ENCODE results near the gene SOHLH2. TPM values are rescaled to one million over a fixed set of nuclear protein-coding genes. Genes with fewer than 3 reads are reported as not detected.

Gene SOHLH2
- total RNA-seq, 2 donors from 2014 or later = 0.79 TPM; not detected in 1

GRCh38 chr13:36192166-36192565 is 22.2 kb downstream of the SOHLH2 start:
- no peak for DNase-seq (ENCODE audit: low spot score)
- intact Hi-C loops (cut with DNase I) = loop anchor here in 1 of 2 donors (10.0 kb wide), 1 partner anchor 107 kb away; no protein-coding TSS in a partner anchor

- intact Hi-C loops (cut with DNase I) = loop anchor here in 1 of 2 donors (10.0 kb wide), 1 partner anchor 106 kb away; no protein-coding TSS in a partner anchor
- no peak for DNase-seq (ENCODE audit: low spot score)
These were observed 23.6 kb downstream of the SOHLH2 start for GRCh38 chr13:36190771-36191170.

- intact Hi-C loops (cut with DNase I) = no loop called here
These were observed 25.9 kb downstream of the SOHLH2 start for GRCh38 chr13:36188441-36188840.

GRCh38 chr13:36183901-36184300 is 30.5 kb downstream of the SOHLH2 start:
- intact Hi-C loops (cut with DNase I) = no loop called here
- no peak for DNase-seq (ENCODE audit: low spot score)

More at GRCh38 chr13:36188441-36188840, 25.9 kb downstream of the SOHLH2 start:
- DNase-seq (ENCODE audit: low spot score) = no peak

GRCh38 chr13:36175621-36176020 is 38.7 kb downstream of the SOHLH2 start:
- no peak for DNase-seq (ENCODE audit: low spot score)
- intact Hi-C loops (cut with DNase I) = loop anchor here in 1 of 2 donors (2.0 kb wide), 1 partner anchor 55 kb away; no protein-coding TSS in a partner anchor

- no peak for DNase-seq (ENCODE audit: low spot score)
- intact Hi-C loops (cut with DNase I) = loop anchor here in 1 of 2 donors (2.0 kb wide), 1 partner anchor 56 kb away; no protein-coding TSS in a partner anchor
These were observed 39.4 kb downstream of the SOHLH2 start for GRCh38 chr13:36174923-36175322.

GRCh38 chr13:36173571-36174322 is 40.6 kb downstream of the SOHLH2 start:
- intact Hi-C loops (cut with DNase I) = loop anchor here in 1 of 2 donors (2.0 kb wide), 1 partner anchor 57 kb away; no protein-coding TSS in a partner anchor
- DNase-seq (ENCODE audit: low spot score) = no peak

- intact Hi-C loops (cut with DNase I) = no loop called here
- no peak for DNase-seq (ENCODE audit: low spot score)
These were observed 48.3 kb downstream of the SOHLH2 start for GRCh38 chr13:36166046-36166445.

- intact Hi-C loops (cut with DNase I) = no loop called here
- peak; percentile 84 for DNase-seq (ENCODE audit: low spot score)
These were observed 50.5 kb downstream of the SOHLH2 start for GRCh38 chr13:36163809-36164308.

GRCh38 chr13:36163286-36163685 is 51.1 kb downstream of the SOHLH2 start:
- intact Hi-C loops (cut with DNase I) = no loop called here

GRCh38 chr13:36160297-36160696 is 54.1 kb downstream of the SOHLH2 start:
- DNase-seq (ENCODE audit: low spot score) = no peak
- intact Hi-C loops (cut with DNase I) = no loop called here

More at GRCh38 chr13:36163286-36163685, 51.1 kb downstream of the SOHLH2 start:
- no peak for DNase-seq (ENCODE audit: low spot score)

- no peak for DNase-seq (ENCODE audit: low spot score)
- intact Hi-C loops (cut with DNase I) = no loop called here
These were observed 55.7 kb downstream of the SOHLH2 start for GRCh38 chr13:36158611-36159010.

- intact Hi-C loops (cut with DNase I) = no loop called here
- no peak for DNase-seq (ENCODE audit: low spot score)
These were observed 56.9 kb downstream of the SOHLH2 start for GRCh38 chr13:36157480-36157879.

GRCh38 chr13:36154567-36155291 is 59.6 kb downstream of the SOHLH2 start:
- peak; percentile 78 for DNase-seq (ENCODE audit: low spot score)

GRCh38 chr13:36151591-36151990 is 62.8 kb downstream of the SOHLH2 start:
- no peak for DNase-seq (ENCODE audit: low spot score)
- intact Hi-C loops (cut with DNase I) = no loop called here

More at GRCh38 chr13:36154567-36155291, 59.6 kb downstream of the SOHLH2 start:
- intact Hi-C loops (cut with DNase I) = no loop called here

- DNase-seq (ENCODE audit: low spot score) = no peak
- intact Hi-C loops (cut with DNase I) = no loop called here
These were observed 65.9 kb downstream of the SOHLH2 start for GRCh38 chr13:36148446-36148845.

- intact Hi-C loops (cut with DNase I) = no loop called here
- no peak for DNase-seq (ENCODE audit: low spot score)
These were observed 67.0 kb downstream of the SOHLH2 start for GRCh38 chr13:36147330-36147729.

- intact Hi-C loops (cut with DNase I) = no loop called here
- no peak for DNase-seq (ENCODE audit: low spot score)
These were observed 67.7 kb downstream of the SOHLH2 start for GRCh38 chr13:36146511-36147269.

GRCh38 chr13:36143738-36144137 is 70.6 kb downstream of the SOHLH2 start:
- DNase-seq (ENCODE audit: low spot score) = no peak
- intact Hi-C loops (cut with DNase I) = no loop called here

Data from posterior vena cava (tissue), 2 donors.